Prostate gland (tissue), 2 donors: ENCODE results near the gene U2AF2.

Source experiments
- POLR2A ChIP-seq: fragments of 450-650 bp; IDR thresholded peaks from one replicate; pipeline ENCODE4 v1.6.1; 2016; ENCODE audit warnings: antibody characterized with exemption, mild to moderate bottlenecking
- TF ChIP-seq, protein P1 (sequence below), 4 experiments: fragments of 200-600 bp in 2 of 4; fragments of 450-650 bp in 2 of 4; sonication (generic) in 2 of 4; IDR thresholded peaks; 1 replicate in 3 of 4; 2 replicates in 1 of 4; pipeline ENCODE4 v1.5.1; 2016 to 2019; ENCODE audit warnings: antibody characterized with exemption in 4 of 4, mild to moderate bottlenecking in 2 of 4, moderate library complexity in 2 of 4

GRCh38 chr19:55652311-55653128 lies 2.3 kb upstream of the U2AF2 start:
- TF ChIP-seq, protein P1, sequence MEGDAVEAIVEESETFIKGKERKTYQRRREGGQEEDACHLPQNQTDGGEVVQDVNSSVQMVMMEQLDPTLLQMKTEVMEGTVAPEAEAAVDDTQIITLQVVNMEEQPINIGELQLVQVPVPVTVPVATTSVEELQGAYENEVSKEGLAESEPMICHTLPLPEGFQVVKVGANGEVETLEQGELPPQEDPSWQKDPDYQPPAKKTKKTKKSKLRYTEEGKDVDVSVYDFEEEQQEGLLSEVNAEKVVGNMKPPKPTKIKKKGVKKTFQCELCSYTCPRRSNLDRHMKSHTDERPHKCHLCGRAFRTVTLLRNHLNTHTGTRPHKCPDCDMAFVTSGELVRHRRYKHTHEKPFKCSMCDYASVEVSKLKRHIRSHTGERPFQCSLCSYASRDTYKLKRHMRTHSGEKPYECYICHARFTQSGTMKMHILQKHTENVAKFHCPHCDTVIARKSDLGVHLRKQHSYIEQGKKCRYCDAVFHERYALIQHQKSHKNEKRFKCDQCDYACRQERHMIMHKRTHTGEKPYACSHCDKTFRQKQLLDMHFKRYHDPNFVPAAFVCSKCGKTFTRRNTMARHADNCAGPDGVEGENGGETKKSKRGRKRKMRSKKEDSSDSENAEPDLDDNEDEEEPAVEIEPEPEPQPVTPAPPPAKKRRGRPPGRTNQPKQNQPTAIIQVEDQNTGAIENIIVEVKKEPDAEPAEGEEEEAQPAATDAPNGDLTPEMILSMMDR (IDR thresholded peaks at IDR 0.05): no peak
- TF ChIP-seq POLR2A: no peak
